GM23338 (cell line): Measurements from ENCODE around the gene DNAJA2. TPM values are rescaled to one million over a fixed set of nuclear protein-coding genes. Genes with fewer than 3 reads are reported as not detected.

Experiments used
- ATAC-seq: fragments of 200-7000 bp; cut with Tn5 transposase; 3 replicates; pipeline ENCODE4 v1.9.1; 2020
- DNase-seq: peaks from one replicate; pipeline ENCODE4 v3.0.0-alpha.2; 2015; ENCODE audit warnings: low spot score
- H2AFZ ChIP-seq: fragments of 200-600 bp; sonication (generic); 2 replicates; pipeline ENCODE4 v1.8.0; 2016; ENCODE audit warnings: antibody characterized with exemption, mild to moderate bottlenecking, moderate library complexity
- H3F3A ChIP-seq: fragments of 200-600 bp; sonication (generic); replicated peaks from 2 replicates; pipeline ENCODE4 v1.8.0; 2017; ENCODE audit warnings: antibody characterized with exemption, mixed run types, low read depth
- H3K27ac ChIP-seq: fragments of 200-600 bp; sonication (generic); 2 replicates; pipeline ENCODE4 v1.6.1; 2016; ENCODE audit warnings: low read depth
- H3K27me3 ChIP-seq: fragments of 200-600 bp; sonication (generic); 2 replicates; pipeline ENCODE4 v1.8.0; 2016; ENCODE audit warnings: mild to moderate bottlenecking, mixed run types, moderate library complexity; ENCODE audit not compliant: insufficient read depth
- H3K36me3 ChIP-seq: fragments of 200-600 bp; sonication (generic); 2 replicates; pipeline ENCODE4 v1.8.0; 2016; ENCODE audit warnings: mild to moderate bottlenecking; ENCODE audit not compliant: insufficient read depth
- H3K4me1 ChIP-seq: fragments of 200-600 bp; sonication (generic); 2 replicates; pipeline ENCODE4 v1.8.0; 2016; ENCODE audit warnings: mild to moderate bottlenecking, moderate library complexity; ENCODE audit not compliant: insufficient read depth
- H3K4me2 ChIP-seq: fragments of 200-600 bp; sonication (generic); 2 replicates; pipeline ENCODE4 v1.7.1; 2017; ENCODE audit warnings: mixed run types
- H3K4me3 ChIP-seq: fragments of 200-600 bp; sonication (generic); 2 replicates; pipeline ENCODE4 v1.6.1; 2016; ENCODE audit warnings: mixed run types
- H3K79me2 ChIP-seq: fragments of 200-600 bp; sonication (generic); replicated peaks from 2 replicates; pipeline ENCODE4 v1.8.0; 2017; ENCODE audit warnings: mild to moderate bottlenecking; ENCODE audit not compliant: insufficient read depth
- H3K9me2 ChIP-seq: fragments of 200-600 bp; sonication (generic); 2 replicates; pipeline ENCODE4 v1.8.0; 2017; ENCODE audit not compliant: insufficient read depth
- H4K20me1 ChIP-seq: fragments of 200-600 bp; sonication (generic); replicated peaks from 2 replicates; pipeline ENCODE4 v1.8.0; 2017; ENCODE audit warnings: mild to moderate bottlenecking; ENCODE audit not compliant: insufficient read depth
- H3K27ac Mint-ChIP-seq: 2 replicates; pipeline ENCODE4 v1.8.0; 2020; ENCODE audit warnings: inconsistent platforms, mild to moderate bottlenecking, moderate library complexity, mixed read lengths
- H3K27me3 Mint-ChIP-seq: 3 replicates; pipeline ENCODE4 v1.8.0; 2022; ENCODE audit warnings: low read depth, mild to moderate bottlenecking, moderate library complexity, mixed read lengths, inconsistent platforms; ENCODE audit not compliant: insufficient read depth, poor library complexity
- H3K36me3 Mint-ChIP-seq: 3 replicates; pipeline ENCODE4 v1.8.0; 2021; ENCODE audit warnings: low read depth, mild to moderate bottlenecking, inconsistent platforms, moderate library complexity, mixed read lengths
- H3K4me1 Mint-ChIP-seq: 3 replicates; pipeline ENCODE4 v1.8.0; 2020; ENCODE audit warnings: mild to moderate bottlenecking, inconsistent platforms, mixed read lengths
- H3K4me3 Mint-ChIP-seq: 3 replicates; pipeline ENCODE4 v1.8.0; 2021; ENCODE audit warnings: moderate library complexity, mild to moderate bottlenecking, inconsistent platforms, mixed read lengths
- H3K9me3 Mint-ChIP-seq: 3 replicates; pipeline ENCODE4 v1.8.0; 2020; ENCODE audit warnings: moderate library complexity, mild to moderate bottlenecking, inconsistent platforms, mixed read lengths
- CREB1 ChIP-seq: fragments of 250-450 bp; sonication (Bioruptor Pico); IDR thresholded peaks from 2 replicates; pipeline ENCODE4 v1.5.0; 2020; ENCODE audit warnings: low read depth, mild to moderate bottlenecking, moderate library complexity
- CTCF ChIP-seq, 2 experiments: fragments of 200-600 bp in 1 of 2; sonication (generic) in 1 of 2; conservative IDR thresholded peaks; 2 replicates each; pipeline versions ENCODE4 v1.5.1 to v1.6.1; 2016 to 2017; ENCODE audit warnings: antibody characterized with exemption in 2 of 2, low read depth in 2 of 2, mild to moderate bottlenecking in 2 of 2, moderate library complexity in 1 of 2
- ETS1 ChIP-seq: IDR thresholded peaks from 2 replicates; pipeline ENCODE4 v1.6.1; 2016; ENCODE audit warnings: antibody characterized with exemption
- EZH2phosphoT487 ChIP-seq: fragments of 200-600 bp; sonication (generic); IDR thresholded peaks from one replicate; pipeline ENCODE4 v1.8.1; 2018; ENCODE audit warnings: antibody characterized with exemption; ENCODE audit not compliant: unreplicated experiment
- JUNB ChIP-seq: IDR thresholded peaks from one replicate; pipeline ENCODE4 v1.6.1; 2016; ENCODE audit warnings: antibody characterized with exemption; ENCODE audit not compliant: unreplicated experiment
- POLR2AphosphoS5 ChIP-seq: IDR thresholded peaks from 2 replicates; pipeline ENCODE4 v1.6.1; 2016; ENCODE audit warnings: antibody characterized with exemption, low read depth
- STAT1 ChIP-seq: IDR thresholded peaks from one replicate; pipeline ENCODE4 v1.6.1; 2016; ENCODE audit warnings: antibody characterized with exemption; ENCODE audit not compliant: unreplicated experiment
- ZNF331 ChIP-seq: fragments of 250-450 bp; sonication (Bioruptor Pico); IDR thresholded peaks from 2 replicates; pipeline ENCODE4 v1.5.0; 2020; ENCODE audit warnings: low read depth, mild to moderate bottlenecking, moderate library complexity
- long read RNA-seq: library from polyadenylated mRNA; unstranded; transcript quantifications from one replicate; pipeline ENCODE4 v2.0.0, GENCODE V29; 2020; ENCODE audit not compliant: unreplicated experiment
- polyA plus RNA-seq: library from polyadenylated mRNA; unstranded; fragments of >200 nt; fragmentation: Nextera tagmentation; extraction: Ambion mirVana; gene quantifications from 2 replicates; pipeline ENCODE4 v1.2.1, GENCODE V29; 2016
- total RNA-seq: library from RNA; depleted of rRNA; stranded (reverse); fragments of >200 nt; shearing (Covaris generic); gene quantifications from 2 replicates; pipeline ENCODE4 v1.2.3, GENCODE V29; 2014; rRNA removed

Gene DNAJA2
- total RNA-seq: 94.5 and 99.2 TPM in 2 replicates
- 79.2 and 101 TPM in 2 replicates for polyA plus RNA-seq
- long read RNA-seq, transcript DNAJA2-201 (9 exons, 3,122 nt): major isoform, 59 of 71 reads
- long read RNA-seq, partial matches to known transcripts: 6 of 71 reads
- long read RNA-seq, other reads (novel, unspliced or antisense): 6 of 71 reads

GRCh38 chr16:46973207-46973995 is at the start of gene DNAJA2:
TSS of gene DNAJA2 (minus strand) at chr16:46973674. CDS start at chr16:46973572, 102 bp downstream.
- peaks cover 12% of the 10 kb centered on the region for H4K20me1 ChIP-seq
- peak within 1 kb of the TSS; percentile 64 for H3K4me3 ChIP-seq
- Mint-ChIP-seq H3K4me1 (peaks cover 40% of the 10 kb centered on the region), H3K27ac (peak within 1 kb of the TSS; percentile 97), H3K36me3 (peaks cover 38% of the 10 kb centered on the region), H3K9me3 (no peaks in the 10 kb centered on the region), H3K27me3 (peaks cover 18% of the 10 kb centered on the region), H3K4me3 (peak within 1 kb of the TSS; percentile 87)
- H3K27ac ChIP-seq: peak within 1 kb of the TSS; percentile 92
- TF ChIP-seq CREB1 (CRISPR knock-in tag) (peak; percentile 90), STAT1 (no peak), ZNF331 (CRISPR knock-in tag) (no peak), ETS1 (peak; percentile 44), JUNB (no peak), POLR2AphosphoS5 (peak; percentile 91)
- H3K36me3 ChIP-seq: peaks cover 21% of the 10 kb centered on the region
- no peak within 1 kb of the TSS for H2AFZ ChIP-seq
- peaks cover 47% of the 10 kb centered on the region for H3K79me2 ChIP-seq
- ATAC-seq (peak; percentile 91), DNase-seq (peak; percentile 92)
- H3K9me2 ChIP-seq: no peaks in the 10 kb centered on the region
- peaks cover 19% of the 10 kb centered on the region; the same call in 1 of the 2 replicates for H3K4me1 ChIP-seq
- 0 out of 2 replicates have a peak, but pooled peaks cover 3% of the 10 kb centered on the region for H3F3A ChIP-seq
- peak within 1 kb of the TSS; percentile 91 for H3K4me2 ChIP-seq
- H3K27me3 ChIP-seq: no peaks in the 10 kb centered on the region

- Mint-ChIP-seq H3K36me3 (no peaks in the 10 kb centered on the region), H3K27me3 (peaks cover 5% of the 10 kb centered on the region), H3K9me3 (no peaks in the 10 kb centered on the region; the same call in 2 of the 3 replicates), H3K4me1 (peaks cover 5% of the 10 kb centered on the region), H3K4me3 (no peak overlapping the region), H3K27ac (no peak overlapping the region)
- H3K9me2 ChIP-seq: no peaks in the 10 kb centered on the region
- H3K4me2 ChIP-seq: no peak overlapping the region
- DNase-seq (no peak), ATAC-seq (no peak)
- H3K27ac ChIP-seq: no peak overlapping the region
- no peaks in the 10 kb centered on the region for H3K36me3 ChIP-seq
- TF ChIP-seq CTCF (conservative IDR thresholded peaks at IDR 0.05; ENCODE audit: low read depth in 2 of 2): 0 out of 4 replicates have a peak, but pooled peaks of 1 of the 2 experiments have one; percentile 19
- TF ChIP-seq EZH2phosphoT487: no peak
- no peaks in the 10 kb centered on the region for H3F3A ChIP-seq
- no peak overlapping the region for H2AFZ ChIP-seq
- H3K4me3 ChIP-seq: no peak overlapping the region
- no peaks in the 10 kb centered on the region for H3K79me2 ChIP-seq
- H3K27me3 ChIP-seq: no peaks in the 10 kb centered on the region
- H3K4me1 ChIP-seq: no peaks in the 10 kb centered on the region; the same call in 1 of the 2 replicates
- H4K20me1 ChIP-seq: no peaks in the 10 kb centered on the region
Measured at GRCh38 chr16:47019568-47019967, 46.1 kb upstream of the DNAJA2 start.
